HG02884 (cell line): ENCODE measurements around the gene DCHS2.

Experiments used
- ATAC-seq: cut with Tn5 transposase; IDR thresholded peaks from one replicate; pipeline ENCODE4 v1.9.1; 2021; ENCODE audit warnings: mild to moderate bottlenecking, moderate library complexity; ENCODE audit not compliant: unreplicated experiment

The DCHS2 gene

DNA sequence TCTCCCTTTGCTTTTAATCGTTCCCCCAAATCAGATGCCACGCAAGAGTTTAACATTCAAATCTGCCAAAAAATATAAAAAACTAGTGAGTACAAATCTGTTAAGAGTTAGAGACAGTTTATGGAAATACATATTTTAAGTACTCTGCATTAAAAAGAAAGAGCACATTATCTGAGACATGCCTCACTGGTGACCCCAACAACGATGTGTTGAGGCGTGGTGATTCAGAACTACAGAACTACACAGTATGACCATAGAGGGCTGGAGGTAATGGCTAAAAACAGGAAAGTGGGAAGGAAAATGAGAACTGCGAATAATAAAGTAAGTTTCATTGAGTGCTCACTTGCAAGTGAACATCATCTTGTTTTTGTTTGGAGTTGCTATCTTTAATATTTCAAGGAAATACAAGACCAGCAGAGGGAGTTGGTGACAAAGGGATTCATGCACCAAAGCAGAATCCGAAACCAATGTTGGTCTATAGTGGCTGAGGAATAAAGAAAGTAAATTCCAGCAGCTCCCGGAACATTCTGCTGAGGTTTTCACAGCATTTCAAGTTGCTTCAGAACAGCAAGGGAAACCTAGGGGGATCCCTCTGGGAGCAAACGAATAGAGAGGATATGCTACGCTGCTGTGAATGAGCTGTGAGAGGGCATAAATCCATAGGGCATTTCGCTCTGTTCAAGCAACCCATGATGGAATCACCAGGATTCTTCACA is 92.2 kb downstream of the DCHS2 start:
- ATAC-seq, result no peak

DNA sequence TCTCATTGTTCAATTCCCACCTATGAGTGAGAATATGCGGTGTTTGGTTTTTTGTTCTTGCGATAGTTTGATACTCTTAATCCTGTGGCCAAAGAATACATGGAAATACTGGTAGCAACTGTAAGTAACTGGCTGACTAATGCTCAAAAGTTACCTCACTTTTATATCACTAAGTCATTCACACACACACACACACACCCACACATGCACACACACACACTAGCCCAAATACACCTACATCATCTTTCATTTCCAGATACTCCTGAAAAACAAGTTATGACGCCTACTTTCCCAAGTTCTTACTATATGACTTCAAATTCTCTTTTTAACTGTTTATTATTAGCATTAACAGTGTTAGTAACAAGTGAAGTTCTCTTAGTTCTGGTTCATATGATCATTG is 101.3 kb downstream of the DCHS2 start:
- ATAC-seq, result no peak

DNA sequence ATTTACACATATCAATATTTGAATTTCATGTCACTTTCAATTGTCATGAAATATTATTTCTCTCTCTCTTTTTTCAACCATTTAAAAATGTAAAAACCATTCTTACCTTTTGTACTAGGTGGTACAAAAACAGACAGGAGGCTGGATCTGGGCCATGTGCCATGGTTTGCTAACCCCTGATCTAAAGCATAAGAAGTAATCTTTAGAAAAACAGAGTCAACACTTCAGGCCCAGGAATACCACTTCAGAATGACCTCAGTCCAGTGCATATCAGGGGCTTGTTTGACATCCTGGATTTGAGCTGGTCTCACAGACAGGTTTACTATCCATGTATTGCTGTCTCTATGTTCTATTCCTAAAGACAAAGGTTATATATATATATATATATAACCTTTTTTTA is 102.5 kb downstream of the DCHS2 start:
- ATAC-seq, result no peak

GRCh38 chr4:154384012-154384411 is 107.6 kb downstream of the DCHS2 start:
- no peak for ATAC-seq

DNA sequence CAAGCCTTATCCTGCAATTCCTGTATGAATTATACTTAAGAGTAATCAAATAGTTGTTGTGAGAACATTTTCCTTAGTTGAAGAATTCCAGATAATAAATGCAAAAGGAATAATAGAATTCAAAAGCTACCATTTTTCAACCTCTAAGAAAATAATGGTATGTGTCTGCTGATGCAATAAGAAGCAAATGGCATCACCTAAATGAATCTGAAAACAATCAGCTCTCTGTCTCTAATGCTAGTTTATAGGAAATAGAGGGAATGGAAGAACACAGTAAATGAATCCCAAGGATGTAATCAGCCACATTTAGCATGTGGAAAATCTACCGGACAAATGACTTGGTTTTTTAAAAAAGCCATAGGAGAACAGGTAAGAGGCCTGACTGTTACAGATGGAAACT is 115.1 kb downstream of the DCHS2 start:
- no peak for ATAC-seq

DNA sequence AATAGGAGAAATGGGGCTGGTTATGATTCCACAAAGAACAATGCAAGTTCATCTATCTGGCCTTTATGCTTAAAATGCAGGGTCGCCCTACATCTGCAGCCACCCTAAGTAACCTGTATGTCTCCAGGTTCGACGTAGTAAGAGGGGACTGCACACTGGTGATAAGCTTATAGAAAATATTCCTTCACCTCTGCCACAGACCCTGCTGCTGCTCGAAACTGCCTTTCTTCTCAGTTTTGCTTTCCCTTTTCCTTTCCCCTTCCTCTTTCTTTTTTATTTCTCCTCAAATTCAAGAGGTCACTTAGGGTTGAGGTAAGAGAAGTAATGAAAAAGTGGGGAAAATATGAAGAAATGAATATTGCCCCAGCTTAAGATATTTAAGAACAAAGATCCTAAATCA is 123.5 kb downstream of the DCHS2 start:
- peak; percentile 64 for ATAC-seq

DNA sequence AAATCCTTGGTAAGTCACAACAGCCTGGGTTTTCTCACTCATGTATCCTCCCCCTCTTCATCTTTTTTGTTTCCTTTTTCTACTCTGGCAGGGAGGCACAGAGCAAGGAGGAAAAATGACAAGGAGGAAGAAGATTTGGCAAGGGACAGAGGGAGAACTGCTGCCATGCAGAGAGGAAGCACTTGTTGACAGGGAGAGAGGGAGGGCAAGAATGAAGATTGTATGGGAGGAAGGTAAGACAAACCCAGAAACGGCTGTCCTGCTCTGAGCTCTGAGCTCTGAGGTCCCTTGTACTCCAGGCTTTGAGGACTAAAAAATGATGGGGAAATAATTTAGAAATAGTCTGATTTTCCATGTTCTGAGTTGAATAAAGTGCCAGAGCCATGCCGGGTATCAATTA is 123.9 kb downstream of the DCHS2 start:
- peak; percentile 33 for ATAC-seq

DNA sequence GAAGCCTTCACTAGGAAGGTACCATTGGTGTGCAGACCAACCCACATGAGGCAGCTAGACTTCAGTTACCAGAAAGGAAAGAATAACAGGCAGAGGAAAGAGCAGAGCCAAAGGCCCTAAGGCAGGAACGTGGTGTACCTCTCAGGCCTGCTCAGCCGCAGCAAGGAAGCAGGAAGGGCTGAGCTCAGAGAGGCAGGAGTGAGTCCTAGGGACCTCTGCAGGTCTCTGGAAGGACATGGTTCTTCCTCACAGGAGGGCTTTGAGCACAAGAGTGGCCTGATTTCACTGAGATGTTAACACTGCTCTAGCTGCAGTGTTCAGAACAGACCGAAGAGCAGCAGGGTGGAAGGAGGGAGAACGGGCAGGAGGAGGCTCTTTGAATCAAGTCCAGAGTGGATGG is 124.6 kb downstream of the DCHS2 start:
- ATAC-seq, result no peak

DNA sequence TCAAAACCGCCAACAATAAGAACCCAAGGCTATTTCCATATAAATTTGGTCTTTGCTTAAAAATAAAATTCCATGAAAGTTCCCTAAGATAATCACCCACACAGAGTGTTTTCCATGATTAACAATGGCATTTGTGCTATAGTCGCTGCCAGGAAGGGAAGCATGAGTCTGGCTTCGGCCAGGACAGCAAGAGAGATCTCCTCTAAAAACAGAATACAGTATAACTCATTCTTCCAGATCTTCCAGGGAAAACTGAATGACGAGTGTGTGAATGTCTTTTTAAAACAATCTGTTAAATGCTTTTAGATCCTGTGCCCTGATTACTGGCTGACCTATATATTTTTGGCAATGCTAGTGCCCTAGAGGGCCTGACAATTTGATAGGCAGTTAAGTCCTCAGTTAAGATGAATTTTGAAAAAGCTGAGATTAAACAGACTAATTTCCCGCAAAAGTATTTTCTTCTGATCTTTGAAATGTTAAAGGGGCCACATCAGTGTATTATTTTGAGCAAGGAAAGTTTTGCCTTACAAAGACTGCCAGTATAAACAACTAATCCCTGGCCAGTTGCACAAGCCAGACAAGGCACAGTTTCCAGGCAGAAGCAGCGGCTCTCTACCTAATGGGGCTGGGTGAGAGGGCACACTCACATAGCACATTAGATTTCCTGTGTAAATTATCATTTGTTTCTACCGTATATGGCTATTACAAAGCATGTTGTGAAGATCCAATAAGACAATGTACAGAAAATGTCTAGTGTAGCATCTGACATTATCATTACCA is 127.3 kb downstream of the DCHS2 start:
- no peak for ATAC-seq

- ATAC-seq, result peak; percentile 82
Observed at GRCh38 chr4:154361450-154361849, 130.1 kb downstream of the DCHS2 start.

- ATAC-seq, result no peak
Observed at GRCh38 chr4:154360491-154360890, 131.1 kb downstream of the DCHS2 start.

DNA sequence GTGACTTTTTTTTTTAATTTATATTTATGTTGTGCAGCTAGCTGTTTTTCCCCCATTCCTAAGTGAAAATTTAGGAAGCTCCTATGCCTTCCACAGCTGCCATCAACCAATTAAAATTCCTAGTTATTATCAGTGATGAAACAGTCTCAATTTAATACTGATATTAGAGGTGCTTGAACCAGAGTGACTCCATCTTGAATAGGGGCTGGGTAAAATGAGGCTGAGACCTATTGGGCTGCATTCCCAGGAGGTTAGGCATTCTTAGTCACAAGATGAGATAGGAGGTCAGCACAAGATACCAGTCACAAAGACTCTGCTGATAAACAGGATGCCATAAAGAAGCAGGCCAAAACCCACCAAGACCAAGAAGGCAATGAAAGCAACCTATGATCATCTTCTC is 136.7 kb downstream of the DCHS2 start:
- ATAC-seq, result no peak

DNA sequence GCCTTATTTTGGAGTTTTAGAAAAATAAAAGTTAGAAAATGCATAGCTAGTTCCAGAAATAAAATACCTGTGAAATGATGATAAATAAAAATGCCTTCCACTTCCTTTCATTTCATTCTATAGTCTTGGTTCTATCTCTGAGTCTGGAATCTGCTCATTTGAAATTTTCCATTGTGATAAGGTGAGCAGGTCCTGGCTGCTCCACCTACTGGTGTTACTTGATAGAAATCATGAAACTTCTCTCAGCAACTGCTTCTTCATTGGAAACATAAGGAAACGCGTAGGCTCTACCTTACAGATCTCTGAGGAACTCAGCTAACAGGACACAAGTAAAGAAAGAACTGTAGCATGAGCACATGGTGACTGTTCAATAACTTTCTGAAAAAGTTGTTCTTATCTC is 141.8 kb downstream of the DCHS2 start:
- ATAC-seq, result peak; percentile 52

DNA sequence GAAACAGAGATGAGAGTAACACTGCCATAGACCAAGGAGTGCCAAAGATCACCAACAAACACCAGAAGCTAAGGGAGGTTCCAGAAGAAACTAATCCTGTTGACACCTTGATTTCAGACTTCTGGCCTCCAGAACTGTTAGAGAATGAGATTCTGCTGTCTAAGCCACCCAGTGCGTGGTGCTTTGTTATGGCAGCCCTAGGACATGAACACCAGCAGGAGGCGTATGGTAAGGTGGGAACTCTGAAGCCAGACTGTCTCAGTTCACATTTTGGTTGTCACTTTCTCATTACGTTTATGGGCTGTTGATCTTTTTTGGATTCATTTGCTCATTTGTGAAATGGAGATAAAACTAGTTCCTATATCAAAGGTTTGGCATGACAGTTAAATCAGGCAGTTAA is 142.9 kb downstream of the DCHS2 start:
- ATAC-seq, result no peak

- no peak for ATAC-seq
Observed at GRCh38 chr4:154345359-154345758, 146.2 kb downstream of the DCHS2 start.

- no peak for ATAC-seq
Observed at GRCh38 chr4:154344686-154345085, 146.9 kb downstream of the DCHS2 start.

DNA sequence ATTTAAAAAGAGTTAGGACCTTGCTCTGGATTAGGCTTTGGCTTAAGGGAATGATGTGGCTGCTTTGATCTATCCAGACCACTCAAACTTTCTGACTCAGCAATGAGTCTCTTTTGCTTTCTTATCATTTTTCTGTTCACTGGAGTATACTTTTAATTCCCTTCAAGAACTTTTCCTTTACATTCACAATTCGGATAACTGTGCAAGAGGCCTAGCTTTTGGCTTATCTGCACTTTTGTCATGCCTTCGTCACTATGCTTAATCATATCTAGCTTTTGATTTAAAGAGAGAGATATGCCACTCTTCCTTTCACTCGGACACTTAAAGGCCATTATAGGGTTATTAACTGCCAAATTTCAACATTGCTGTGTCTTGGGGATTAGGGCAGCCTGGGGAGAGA is 147.9 kb downstream of the DCHS2 start:
- no peak for ATAC-seq

- ATAC-seq, result no peak
Observed at GRCh38 chr4:154341448-154341847, 150.2 kb downstream of the DCHS2 start.

GRCh38 chr4:154335588-154335987 is 156.0 kb downstream of the DCHS2 start:
- no peak for ATAC-seq

- peak; percentile 80 for ATAC-seq
Observed at GRCh38 chr4:154332681-154333421, 158.7 kb downstream of the DCHS2 start.

DNA sequence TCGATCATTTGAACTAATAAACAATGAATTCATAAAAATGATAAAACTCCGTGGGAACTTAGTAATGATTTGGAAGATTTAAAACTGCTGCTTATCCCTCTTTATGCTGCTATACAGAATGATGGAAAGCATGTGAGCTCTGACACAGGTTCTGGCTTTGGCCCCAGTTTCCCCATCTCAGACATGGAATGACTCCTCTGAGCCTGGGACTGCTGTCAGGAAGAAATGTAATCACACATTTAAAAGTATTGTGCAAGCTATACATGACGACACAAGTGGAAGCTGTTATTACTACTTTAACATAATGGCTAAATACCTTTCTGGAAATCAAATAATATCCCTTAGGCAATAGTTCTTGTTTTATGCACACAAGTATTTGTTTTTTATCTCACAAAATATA is 161.7 kb downstream of the DCHS2 start:
- no peak for ATAC-seq
